HEK293 (cell line): ENCODE data around the gene CDR2L.

Source experiments
- GLIS1 ChIP-seq: fragments of 450-650 bp; formaldehyde crosslinking; IDR thresholded peaks from 2 replicates; pipeline ENCODE4 v1.5.1; 2016; ENCODE audit warnings: missing biosample characterization, missing genetic modification characterization
- KLF8 ChIP-seq: fragments of 450-650 bp; formaldehyde crosslinking; IDR thresholded peaks from 2 replicates; pipeline ENCODE4 v1.5.1; 2016; ENCODE audit warnings: missing biosample characterization, missing genetic modification characterization
- KLF9 ChIP-seq: fragments of 450-650 bp; formaldehyde crosslinking; IDR thresholded peaks from 2 replicates; pipeline ENCODE4 v1.5.1; 2016; ENCODE audit warnings: missing biosample characterization, missing genetic modification characterization, low read depth
- OSR2 ChIP-seq: fragments of 450-650 bp; formaldehyde crosslinking; IDR thresholded peaks from 2 replicates; pipeline ENCODE4 v1.5.1; 2016; ENCODE audit warnings: missing biosample characterization, missing genetic modification characterization
- PRDM1 ChIP-seq: fragments of 450-650 bp; formaldehyde crosslinking; IDR thresholded peaks from 2 replicates; pipeline ENCODE4; 2016; ENCODE audit warnings: missing biosample characterization, missing genetic modification characterization
- SP3 ChIP-seq: fragments of 450-650 bp; formaldehyde crosslinking; IDR thresholded peaks from 2 replicates; pipeline ENCODE4 v1.5.1; 2016; ENCODE audit warnings: missing biosample characterization, missing genetic modification characterization
- ZBTB20 ChIP-seq: fragments of 450-650 bp; formaldehyde crosslinking; IDR thresholded peaks from 2 replicates; pipeline ENCODE4 v1.5.1; 2016; ENCODE audit warnings: missing biosample characterization, missing genetic modification characterization
- ZFP69B ChIP-seq: fragments of 450-650 bp; formaldehyde crosslinking; IDR thresholded peaks from 2 replicates; pipeline ENCODE4 v1.5.1; 2016; ENCODE audit warnings: missing biosample characterization, missing genetic modification characterization
- ZNF140 ChIP-seq: fragments of 450-650 bp; formaldehyde crosslinking; IDR thresholded peaks from 2 replicates; pipeline ENCODE4 v1.5.1; 2016; ENCODE audit warnings: missing biosample characterization, missing genetic modification characterization
- ZNF211 ChIP-seq: fragments of 450-650 bp; formaldehyde crosslinking; IDR thresholded peaks from 2 replicates; pipeline ENCODE4 v1.5.1; 2016; ENCODE audit warnings: low read depth, missing biosample characterization, missing genetic modification characterization
- ZNF266 ChIP-seq: fragments of 450-650 bp; formaldehyde crosslinking; IDR thresholded peaks from 2 replicates; pipeline ENCODE4 v1.5.1; 2016; ENCODE audit warnings: missing biosample characterization, missing genetic modification characterization, low read depth
- ZNF366 ChIP-seq: fragments of 450-650 bp; formaldehyde crosslinking; conservative IDR thresholded peaks from 2 replicates; pipeline ENCODE4 v1.5.1; 2016; ENCODE audit warnings: missing biosample characterization, missing genetic modification characterization
- ZNF394 ChIP-seq: fragments of 450-650 bp; formaldehyde crosslinking; IDR thresholded peaks from 2 replicates; pipeline ENCODE4 v1.5.1; 2016; ENCODE audit warnings: missing biosample characterization, missing genetic modification characterization, mild to moderate bottlenecking, moderate library complexity, borderline replicate concordance
- ZNF561 ChIP-seq: fragments of 450-650 bp; IDR thresholded peaks from 2 replicates; pipeline ENCODE4 v1.5.1; 2018; ENCODE audit warnings: missing biosample characterization, missing genetic modification characterization, borderline replicate concordance
- ZNF600 ChIP-seq: fragments of 450-650 bp; formaldehyde crosslinking; IDR thresholded peaks from 2 replicates; pipeline ENCODE4 v1.5.1; 2016; ENCODE audit warnings: missing biosample characterization, missing genetic modification characterization
- ZNF654 ChIP-seq: fragments of 450-650 bp; formaldehyde crosslinking; IDR thresholded peaks from 2 replicates; pipeline ENCODE4 v1.5.1; 2016; ENCODE audit warnings: low read depth, missing biosample characterization, missing genetic modification characterization
- ZNF792 ChIP-seq: fragments of 450-650 bp; formaldehyde crosslinking; IDR thresholded peaks from 2 replicates; pipeline ENCODE4 v1.5.1; 2016; ENCODE audit warnings: missing biosample characterization, missing genetic modification characterization
- TF ChIP-seq, protein P1 (sequence below): fragments of 450-650 bp; formaldehyde crosslinking; IDR thresholded peaks from 2 replicates; pipeline ENCODE4 v1.5.1; 2016; ENCODE audit warnings: missing biosample characterization, missing genetic modification characterization, borderline replicate concordance
- TF ChIP-seq, protein P2 (sequence below): fragments of 450-650 bp; formaldehyde crosslinking; IDR thresholded peaks from 2 replicates; pipeline ENCODE4 v1.5.1; 2017; ENCODE audit warnings: missing biosample characterization, missing genetic modification characterization
- TF ChIP-seq, protein P3 (sequence below): fragments of 450-650 bp; formaldehyde crosslinking; IDR thresholded peaks from 2 replicates; pipeline ENCODE4 v1.5.1; 2016; ENCODE audit warnings: missing biosample characterization, missing genetic modification characterization, low read depth
- TF ChIP-seq, protein P4 (sequence below): fragments of 450-650 bp; IDR thresholded peaks from 2 replicates; pipeline ENCODE4 v1.5.1; 2018; ENCODE audit warnings: missing biosample characterization, mild to moderate bottlenecking, missing genetic modification characterization
- TF ChIP-seq, protein P5 (sequence below): fragments of 450-650 bp; formaldehyde crosslinking; IDR thresholded peaks from 2 replicates; pipeline ENCODE4 v1.5.1; 2016; ENCODE audit warnings: missing biosample characterization, missing genetic modification characterization
- TF ChIP-seq, protein P6 (sequence below): fragments of 450-650 bp; formaldehyde crosslinking; IDR thresholded peaks from 2 replicates; pipeline ENCODE4 v1.5.1; 2017; ENCODE audit warnings: missing biosample characterization, missing genetic modification characterization
- TF ChIP-seq, protein P7 (sequence below): fragments of 450-650 bp; formaldehyde crosslinking; IDR thresholded peaks from 2 replicates; pipeline ENCODE4 v1.5.1; 2017; ENCODE audit warnings: missing biosample characterization, mild to moderate bottlenecking, missing genetic modification characterization, moderate library complexity

The CDR2L gene

DNA sequence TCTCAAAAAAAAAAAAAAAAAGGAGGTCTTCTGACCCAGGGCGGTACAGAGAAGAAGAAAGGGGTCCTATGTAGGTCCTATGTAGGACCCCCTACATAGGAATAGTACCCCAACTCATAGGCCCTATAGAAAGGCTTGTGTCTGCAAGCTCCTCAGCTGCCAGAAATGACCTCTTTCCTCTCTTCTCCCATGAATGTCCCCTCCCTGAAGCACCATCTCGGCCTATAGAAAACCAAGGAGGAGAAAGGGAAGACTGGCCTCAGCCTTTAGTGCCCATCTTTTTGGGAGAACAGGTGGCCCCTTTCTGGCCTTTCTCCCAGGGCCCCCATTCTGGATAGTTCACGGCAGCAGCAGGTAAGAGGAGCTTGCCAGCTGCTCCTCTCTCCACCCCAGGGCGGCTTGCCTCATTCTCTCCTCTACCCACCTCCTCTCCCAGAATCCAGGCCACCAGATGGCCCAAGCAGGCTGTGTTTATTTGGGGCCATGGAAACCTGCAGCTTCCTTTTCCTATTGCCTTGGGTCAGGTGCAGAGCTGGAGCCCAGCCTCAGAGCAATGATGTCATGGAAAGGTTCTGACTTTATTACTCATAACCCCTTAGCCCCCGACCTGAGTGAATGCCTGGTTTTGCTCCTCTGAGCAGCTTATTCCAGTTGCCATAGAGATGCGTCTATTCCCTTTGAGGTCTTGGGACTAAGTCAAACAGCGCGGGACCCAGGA lies 23.4 kb downstream of the CDR2L start (continued):
- TF ChIP-seq, protein P1, sequence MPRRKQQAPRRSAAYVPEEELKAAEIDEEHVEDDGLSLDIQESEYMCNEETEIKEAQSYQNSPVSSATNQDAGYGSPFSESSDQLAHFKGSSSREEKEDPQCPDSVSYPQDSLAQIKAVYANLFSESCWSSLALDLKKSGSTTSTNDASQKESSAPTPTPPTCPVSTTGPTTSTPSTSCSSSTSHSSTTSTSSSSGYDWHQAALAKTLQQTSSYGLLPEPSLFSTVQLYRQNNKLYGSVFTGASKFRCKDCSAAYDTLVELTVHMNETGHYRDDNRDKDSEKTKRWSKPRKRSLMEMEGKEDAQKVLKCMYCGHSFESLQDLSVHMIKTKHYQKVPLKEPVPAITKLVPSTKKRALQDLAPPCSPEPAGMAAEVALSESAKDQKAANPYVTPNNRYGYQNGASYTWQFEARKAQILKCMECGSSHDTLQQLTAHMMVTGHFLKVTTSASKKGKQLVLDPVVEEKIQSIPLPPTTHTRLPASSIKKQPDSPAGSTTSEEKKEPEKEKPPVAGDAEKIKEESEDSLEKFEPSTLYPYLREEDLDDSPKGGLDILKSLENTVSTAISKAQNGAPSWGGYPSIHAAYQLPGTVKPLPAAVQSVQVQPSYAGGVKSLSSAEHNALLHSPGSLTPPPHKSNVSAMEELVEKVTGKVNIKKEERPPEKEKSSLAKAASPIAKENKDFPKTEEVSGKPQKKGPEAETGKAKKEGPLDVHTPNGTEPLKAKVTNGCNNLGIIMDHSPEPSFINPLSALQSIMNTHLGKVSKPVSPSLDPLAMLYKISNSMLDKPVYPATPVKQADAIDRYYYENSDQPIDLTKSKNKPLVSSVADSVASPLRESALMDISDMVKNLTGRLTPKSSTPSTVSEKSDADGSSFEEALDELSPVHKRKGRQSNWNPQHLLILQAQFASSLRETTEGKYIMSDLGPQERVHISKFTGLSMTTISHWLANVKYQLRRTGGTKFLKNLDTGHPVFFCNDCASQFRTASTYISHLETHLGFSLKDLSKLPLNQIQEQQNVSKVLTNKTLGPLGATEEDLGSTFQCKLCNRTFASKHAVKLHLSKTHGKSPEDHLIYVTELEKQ (tag by site-specific recombination): peak; percentile 70; the same call in 1 of the 2 replicates
- TF ChIP-seq, protein P2, sequence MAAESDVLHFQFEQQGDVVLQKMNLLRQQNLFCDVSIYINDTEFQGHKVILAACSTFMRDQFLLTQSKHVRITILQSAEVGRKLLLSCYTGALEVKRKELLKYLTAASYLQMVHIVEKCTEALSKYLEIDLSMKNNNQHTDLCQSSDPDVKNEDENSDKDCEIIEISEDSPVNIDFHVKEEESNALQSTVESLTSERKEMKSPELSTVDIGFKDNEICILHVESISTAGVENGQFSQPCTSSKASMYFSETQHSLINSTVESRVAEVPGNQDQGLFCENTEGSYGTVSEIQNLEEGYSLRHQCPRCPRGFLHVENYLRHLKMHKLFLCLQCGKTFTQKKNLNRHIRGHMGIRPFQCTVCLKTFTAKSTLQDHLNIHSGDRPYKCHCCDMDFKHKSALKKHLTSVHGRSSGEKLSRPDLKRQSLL (tag by site-specific recombination): peak; percentile 69
- TF ChIP-seq PRDM1 (tag by site-specific recombination) (0 out of 2 replicates have a peak, but pooled peaks have one; percentile 20), GLIS1 (tag by site-specific recombination) (peak; percentile 63), ZNF600 (peak; percentile 86), ZNF654 (peak; percentile 49), ZNF366 (tag by site-specific recombination) (peak; percentile 73), ZNF266 (no peak), ZNF140 (no peak), ZFP69B (tag by site-specific recombination) (peak; percentile 43), ZNF561 (tag by site-specific recombination) (0 out of 2 replicates have a peak, but pooled peaks have one; percentile 30), ZNF394 (tag by site-specific recombination) (peak; percentile 91), SP3 (tag by site-specific recombination) (peak; percentile 35), ZNF211 (tag by site-specific recombination) (no peak), ZBTB20 (tag by site-specific recombination) (peak; percentile 50), KLF8 (tag by site-specific recombination) (peak; percentile 45; the same call in 1 of the 2 replicates), ZNF792 (tag by site-specific recombination) (no peak), KLF9 (tag by site-specific recombination) (0 out of 2 replicates have a peak, but pooled peaks have one; percentile 9), OSR2 (tag by site-specific recombination) (peak; percentile 50)
- TF ChIP-seq, protein P3, sequence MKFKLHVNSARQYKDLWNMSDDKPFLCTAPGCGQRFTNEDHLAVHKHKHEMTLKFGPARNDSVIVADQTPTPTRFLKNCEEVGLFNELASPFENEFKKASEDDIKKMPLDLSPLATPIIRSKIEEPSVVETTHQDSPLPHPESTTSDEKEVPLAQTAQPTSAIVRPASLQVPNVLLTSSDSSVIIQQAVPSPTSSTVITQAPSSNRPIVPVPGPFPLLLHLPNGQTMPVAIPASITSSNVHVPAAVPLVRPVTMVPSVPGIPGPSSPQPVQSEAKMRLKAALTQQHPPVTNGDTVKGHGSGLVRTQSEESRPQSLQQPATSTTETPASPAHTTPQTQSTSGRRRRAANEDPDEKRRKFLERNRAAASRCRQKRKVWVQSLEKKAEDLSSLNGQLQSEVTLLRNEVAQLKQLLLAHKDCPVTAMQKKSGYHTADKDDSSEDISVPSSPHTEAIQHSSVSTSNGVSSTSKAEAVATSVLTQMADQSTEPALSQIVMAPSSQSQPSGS (tag by site-specific recombination): peak; percentile 96
- TF ChIP-seq, protein P4, sequence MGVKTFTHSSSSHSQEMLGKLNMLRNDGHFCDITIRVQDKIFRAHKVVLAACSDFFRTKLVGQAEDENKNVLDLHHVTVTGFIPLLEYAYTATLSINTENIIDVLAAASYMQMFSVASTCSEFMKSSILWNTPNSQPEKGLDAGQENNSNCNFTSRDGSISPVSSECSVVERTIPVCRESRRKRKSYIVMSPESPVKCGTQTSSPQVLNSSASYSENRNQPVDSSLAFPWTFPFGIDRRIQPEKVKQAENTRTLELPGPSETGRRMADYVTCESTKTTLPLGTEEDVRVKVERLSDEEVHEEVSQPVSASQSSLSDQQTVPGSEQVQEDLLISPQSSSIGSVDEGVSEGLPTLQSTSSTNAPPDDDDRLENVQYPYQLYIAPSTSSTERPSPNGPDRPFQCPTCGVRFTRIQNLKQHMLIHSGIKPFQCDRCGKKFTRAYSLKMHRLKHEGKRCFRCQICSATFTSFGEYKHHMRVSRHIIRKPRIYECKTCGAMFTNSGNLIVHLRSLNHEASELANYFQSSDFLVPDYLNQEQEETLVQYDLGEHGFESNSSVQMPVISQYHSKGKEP (tag by site-specific recombination): peak; percentile 51; the same call in 1 of the 2 replicates
- TF ChIP-seq, protein P5, sequence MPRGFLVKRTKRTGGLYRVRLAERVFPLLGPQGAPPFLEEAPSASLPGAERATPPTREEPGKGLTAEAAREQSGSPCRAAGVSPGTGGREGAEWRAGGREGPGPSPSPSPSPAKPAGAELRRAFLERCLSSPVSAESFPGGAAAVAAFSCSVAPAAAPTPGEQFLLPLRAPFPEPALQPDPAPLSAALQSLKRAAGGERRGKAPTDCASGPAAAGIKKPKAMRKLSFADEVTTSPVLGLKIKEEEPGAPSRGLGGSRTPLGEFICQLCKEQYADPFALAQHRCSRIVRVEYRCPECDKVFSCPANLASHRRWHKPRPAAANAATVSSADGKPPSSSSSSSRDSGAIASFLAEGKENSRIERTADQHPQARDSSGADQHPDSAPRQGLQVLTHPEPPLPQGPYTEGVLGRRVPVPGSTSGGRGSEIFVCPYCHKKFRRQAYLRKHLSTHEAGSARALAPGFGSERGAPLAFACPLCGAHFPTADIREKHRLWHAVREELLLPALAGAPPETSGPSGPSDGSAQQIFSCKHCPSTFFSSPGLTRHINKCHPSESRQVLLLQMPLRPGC (tag by site-specific recombination): peak; percentile 10; the same call in 1 of the 2 replicates
- TF ChIP-seq, protein P6, sequence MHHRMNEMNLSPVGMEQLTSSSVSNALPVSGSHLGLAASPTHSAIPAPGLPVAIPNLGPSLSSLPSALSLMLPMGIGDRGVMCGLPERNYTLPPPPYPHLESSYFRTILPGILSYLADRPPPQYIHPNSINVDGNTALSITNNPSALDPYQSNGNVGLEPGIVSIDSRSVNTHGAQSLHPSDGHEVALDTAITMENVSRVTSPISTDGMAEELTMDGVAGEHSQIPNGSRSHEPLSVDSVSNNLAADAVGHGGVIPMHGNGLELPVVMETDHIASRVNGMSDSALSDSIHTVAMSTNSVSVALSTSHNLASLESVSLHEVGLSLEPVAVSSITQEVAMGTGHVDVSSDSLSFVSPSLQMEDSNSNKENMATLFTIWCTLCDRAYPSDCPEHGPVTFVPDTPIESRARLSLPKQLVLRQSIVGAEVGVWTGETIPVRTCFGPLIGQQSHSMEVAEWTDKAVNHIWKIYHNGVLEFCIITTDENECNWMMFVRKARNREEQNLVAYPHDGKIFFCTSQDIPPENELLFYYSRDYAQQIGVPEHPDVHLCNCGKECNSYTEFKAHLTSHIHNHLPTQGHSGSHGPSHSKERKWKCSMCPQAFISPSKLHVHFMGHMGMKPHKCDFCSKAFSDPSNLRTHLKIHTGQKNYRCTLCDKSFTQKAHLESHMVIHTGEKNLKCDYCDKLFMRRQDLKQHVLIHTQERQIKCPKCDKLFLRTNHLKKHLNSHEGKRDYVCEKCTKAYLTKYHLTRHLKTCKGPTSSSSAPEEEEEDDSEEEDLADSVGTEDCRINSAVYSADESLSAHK (tag by site-specific recombination): peak; percentile 90
- TF ChIP-seq, protein P7, sequence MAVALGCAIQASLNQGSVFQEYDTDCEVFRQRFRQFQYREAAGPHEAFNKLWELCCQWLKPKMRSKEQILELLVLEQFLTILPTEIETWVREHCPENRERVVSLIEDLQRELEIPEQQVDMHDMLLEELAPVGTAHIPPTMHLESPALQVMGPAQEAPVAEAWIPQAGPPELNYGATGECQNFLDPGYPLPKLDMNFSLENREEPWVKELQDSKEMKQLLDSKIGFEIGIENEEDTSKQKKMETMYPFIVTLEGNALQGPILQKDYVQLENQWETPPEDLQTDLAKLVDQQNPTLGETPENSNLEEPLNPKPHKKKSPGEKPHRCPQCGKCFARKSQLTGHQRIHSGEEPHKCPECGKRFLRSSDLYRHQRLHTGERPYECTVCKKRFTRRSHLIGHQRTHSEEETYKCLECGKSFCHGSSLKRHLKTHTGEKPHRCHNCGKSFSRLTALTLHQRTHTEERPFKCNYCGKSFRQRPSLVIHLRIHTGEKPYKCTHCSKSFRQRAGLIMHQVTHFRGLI (tag by site-specific recombination): peak; percentile 48; the same call in 1 of the 2 replicates
